Endothelial cell of umbilical vein (primary cell): ENCODE measurements around the gene IYD. TPM values are rescaled to one million over a fixed set of nuclear protein-coding genes. Genes with fewer than 3 reads are reported as not detected.

Experiments used
- BruUV-seq: library from RNA; stranded (reverse); fragments of 400-500 nt; replicated peaks from 2 replicates; lab custom pipeline; 2021; lab: Mats Ljungman, UMichigan
- CTCF ChIA-PET: fragments of 300-600, 350-600 bp; sonication (Branson Sonifier 250); formaldehyde crosslinking; loops from one replicate; lab custom pipeline; 2021; ENCODE audit warnings: antibody characterized with exemption, inconsistent platforms; lab: Charles Lee
- POLR2A ChIA-PET: fragments of 300-600, 350-600 bp; sonication (Branson Sonifier 250); formaldehyde crosslinking; loops from one replicate; lab custom pipeline; 2021; ENCODE audit warnings: antibody characterized with exemption, inconsistent platforms; lab: Charles Lee
- DNase-seq: peaks from one replicate; pipeline ENCODE4 v3.0.0-alpha.2; 2011; ENCODE audit warnings: low read depth, low spot score
- FAIRE-seq: peaks from 2 replicates; lab custom pipeline; 2011; peaks lifted over from hg19 to GRCh38; lab: Jason Lieb, UNC
- H2AFZ ChIP-seq: 2 replicates; pipeline ENCODE4 v1.6.0; 2012; ENCODE audit warnings: low read depth, low read length, control low read depth, inconsistent platforms
- H3K27ac ChIP-seq: 2 replicates; pipeline ENCODE4 v1.5.1; 2011; ENCODE audit warnings: low read depth, mild to moderate bottlenecking, control low read depth, low read length, moderate library complexity; ENCODE audit not compliant: insufficient read depth
- H3K27me3 ChIP-seq, 2 experiments: 2 replicates each; pipeline versions ENCODE4 v1.6.0 to v1.6.1; 2011; ENCODE audit warnings: low read length in 2 of 2, mixed read lengths in 1 of 2; ENCODE audit not compliant: control insufficient read depth in 2 of 2, insufficient read depth in 2 of 2
- H3K36me3 ChIP-seq, 2 experiments: 2 replicates in 1 of 2; 3 replicates in 1 of 2; pipeline ENCODE4 v1.5.1; 2011; ENCODE audit warnings: low read length in 2 of 2, mild to moderate bottlenecking in 1 of 2, moderate library complexity in 1 of 2; ENCODE audit not compliant: control insufficient read depth in 2 of 2, insufficient read depth in 2 of 2; ENCODE audit errors: extremely low read depth in 1 of 2
- H3K4me1 ChIP-seq: 3 replicates; pipeline ENCODE4 v1.5.1; 2011; ENCODE audit warnings: mild to moderate bottlenecking, low read length; ENCODE audit not compliant: control insufficient read depth, insufficient read depth; ENCODE audit errors: extremely low read depth
- H3K4me2 ChIP-seq: 2 replicates; pipeline ENCODE4 v1.6.1; 2011; ENCODE audit warnings: low read length, control low read depth, mixed read lengths; ENCODE audit not compliant: insufficient read depth
- H3K4me3 ChIP-seq, 3 experiments: fragments of 200-600 bp in 1 of 3; sonication (generic), shearing (Covaris generic) in 1 of 3; replicated peaks in 1 of 3; 2 replicates each; pipeline ENCODE4 v1.5.1; 2011 to 2016; ENCODE audit warnings: control low read depth in 3 of 3, low read length in 3 of 3, mild to moderate bottlenecking in 2 of 3, inconsistent platforms in 1 of 3, low read depth in 1 of 3, moderate library complexity in 1 of 3; ENCODE audit not compliant: insufficient read depth in 1 of 3
- H3K79me2 ChIP-seq: 2 replicates; pipeline ENCODE4 v1.6.0; 2012; ENCODE audit warnings: low read length, inconsistent platforms; ENCODE audit not compliant: control insufficient read depth, insufficient read depth
- H3K9ac ChIP-seq: replicated peaks from 2 replicates; pipeline ENCODE3; 2011; ENCODE audit warnings: low read length, control low read depth; ENCODE audit not compliant: insufficient read depth; ENCODE audit errors: extremely low read depth
- H3K9me1 ChIP-seq: replicated peaks from 3 replicates; pipeline ENCODE4 v1.6.0; 2011; ENCODE audit warnings: mild to moderate bottlenecking, low read length; ENCODE audit not compliant: control insufficient read depth, insufficient read depth; ENCODE audit errors: extremely low read depth
- H3K9me3 ChIP-seq: replicated peaks from 2 replicates; pipeline ENCODE4 v1.5.1; 2012; ENCODE audit warnings: low read length, inconsistent platforms; ENCODE audit not compliant: control insufficient read depth, insufficient read depth
- H4K20me1 ChIP-seq: replicated peaks from 2 replicates; pipeline ENCODE3; 2011; ENCODE audit warnings: mild to moderate bottlenecking, low read length; ENCODE audit not compliant: control insufficient read depth, insufficient read depth; ENCODE audit errors: extremely low read depth
- EZH2 ChIP-seq: IDR thresholded peaks from 2 replicates; pipeline ENCODE4 v1.6.1; 2012; ENCODE audit warnings: borderline replicate concordance, low read depth, mild to moderate bottlenecking, moderate library complexity, low read length, inconsistent platforms; ENCODE audit not compliant: severe bottlenecking
- FOS ChIP-seq: IDR thresholded peaks from 2 replicates; pipeline ENCODE4 v1.6.1; 2011; ENCODE audit warnings: mild to moderate bottlenecking, low read length, moderate library complexity, borderline replicate concordance; ENCODE audit not compliant: insufficient read depth
- GATA2 ChIP-seq: IDR thresholded peaks from 2 replicates; pipeline ENCODE4 v1.7.0; 2011; ENCODE audit warnings: low read depth, mild to moderate bottlenecking, moderate library complexity, mixed read lengths, low read length; ENCODE audit not compliant: insufficient read length, insufficient read depth
- JUN ChIP-seq: IDR thresholded peaks from 2 replicates; pipeline ENCODE4 v1.6.1; 2011; ENCODE audit warnings: borderline replicate concordance, low read depth; ENCODE audit not compliant: insufficient read length, insufficient read depth
- MYC ChIP-seq: IDR thresholded peaks from one replicate; pipeline ENCODE4 v1.6.1; 2011; ENCODE audit warnings: mild to moderate bottlenecking, low read depth, low read length
- POLR2A ChIP-seq: IDR thresholded peaks from 2 replicates; pipeline ENCODE4 v1.6.1; 2012; ENCODE audit warnings: low read depth, mild to moderate bottlenecking, control low read depth, low read length
- POLR2AphosphoS5 ChIP-seq: IDR thresholded peaks from 2 replicates; pipeline ENCODE4 v1.6.1; 2012; ENCODE audit warnings: low read depth, mild to moderate bottlenecking, control low read depth, low read length, moderate library complexity; ENCODE audit not compliant: insufficient read depth
- dilution Hi-C: fragments of 300-500 bp; cut with MboI; formaldehyde crosslinking; loops from one replicate; pipeline ENCODE4 v1.15.0; 2019; ENCODE audit warnings: low sequenced_read_pairs; ENCODE audit not compliant: extremely low pct_ligation_motif_present
- intact Hi-C: fragments of 100-400 bp; cut with micrococcal nuclease; formaldehyde crosslinking; loops from one replicate; pipeline ENCODE4 v1.10.0; 2022
- polyA plus RNA-seq, 4 experiments: library from polyadenylated mRNA; depleted of rRNA in 3 of 4; stranded (reverse) in 3 of 4; unstranded in 1 of 4; fragments of >200 nt; gene quantifications; 2 replicates each; pipeline versions ENCODE4 v1.2.1 to v1.2.3, GENCODE V29; 2011 to 2012; ENCODE audit warnings: missing spikeins in 1 of 4
- total RNA-seq: library from RNA; stranded (reverse); gene quantifications from 2 replicates; pipeline ENCODE4 v1.2.3, GENCODE V29; 2021
- TF ChIP-seq, protein P1 (sequence below): IDR thresholded peaks from 2 replicates; pipeline ENCODE4 v1.6.1; 2011; ENCODE audit not compliant: insufficient read depth, insufficient read length
- TF ChIP-seq, protein P2 (sequence below), 2 donors: IDR thresholded peaks; 1 replicate in 1 of 2; 2 replicates in 1 of 2; pipeline ENCODE4 v1.5.1; 2011; ENCODE audit warnings: low read length in 2 of 2, mild to moderate bottlenecking in 2 of 2, moderate library complexity in 2 of 2, control low read depth in 1 of 2, inconsistent platforms in 1 of 2, low read depth in 1 of 2; ENCODE audit not compliant: insufficient read depth in 1 of 2; ENCODE audit errors: extremely low read depth in 1 of 2

The IYD gene
- total and polyA plus RNA-seq, 2 donors (not counting 3 experiments of a cell fraction or from before 2014, with no cell fraction given): not detected

GRCh38 chr6:150426198-150426597 lies 57.4 kb downstream of the IYD start:
- Histone ChIP-seq H2AFZ (no peak overlapping the region), H3K4me1 (no peaks in the 10 kb centered on the region), H3K9me3 (no peaks in the 10 kb centered on the region), H3K79me2 (no peaks in the 10 kb centered on the region), H3K36me3 (no peaks in the 10 kb centered on the region), H3K27ac (no peak overlapping the region), H3K27me3 (no peaks in the 10 kb centered on the region), H3K9ac (no peak overlapping the region), H3K4me2 (no peak overlapping the region), H4K20me1 (no peaks in the 10 kb centered on the region), H3K9me1 (no peaks in the 10 kb centered on the region), H3K4me3 (no peak overlapping the region)
- dilution Hi-C loops (no loop called here), intact Hi-C loops (no loop called here)
- CTCF ChIA-PET: interaction anchor here (1.3 to 1.4 kb wide), 2 partner anchors 67 to 389 kb away, joined by 3 to 4 read pairs; no protein-coding TSS in a partner anchor
- FAIRE-seq (no peak), DNase-seq (no peak)
- BruUV-seq: no TSS peak
- TF ChIP-seq GATA2 (no peak), MYC (no peak)
- TF ChIP-seq, protein P1, sequence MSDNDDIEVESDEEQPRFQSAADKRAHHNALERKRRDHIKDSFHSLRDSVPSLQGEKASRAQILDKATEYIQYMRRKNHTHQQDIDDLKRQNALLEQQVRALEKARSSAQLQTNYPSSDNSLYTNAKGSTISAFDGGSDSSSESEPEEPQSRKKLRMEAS: no peak
- POLR2A ChIA-PET: no interaction called here

- Histone ChIP-seq H4K20me1 (no peaks in the 10 kb centered on the region), H2AFZ (no peak overlapping the region), H3K79me2 (no peaks in the 10 kb centered on the region), H3K9me1 (no peaks in the 10 kb centered on the region), H3K4me2 (no peak overlapping the region), H3K27ac (no peak overlapping the region), H3K4me3 (no peak overlapping the region), H3K9ac (no peak overlapping the region), H3K4me1 (no peaks in the 10 kb centered on the region), H3K27me3 (no peaks in the 10 kb centered on the region), H3K9me3 (no peaks in the 10 kb centered on the region), H3K36me3 (no peaks in the 10 kb centered on the region)
- no TSS peak for BruUV-seq
- FAIRE-seq (no peak), DNase-seq (no peak)
- ChIA-PET POLR2A (no interaction called here), CTCF (no interaction called here)
- TF ChIP-seq POLR2AphosphoS5: no peak
- TF ChIP-seq MYC: no peak
- no peak for TF ChIP-seq EZH2
- TF ChIP-seq, protein P1: no peak
- TF ChIP-seq POLR2A: no peak
- TF ChIP-seq JUN: no peak
- TF ChIP-seq GATA2: no peak
- TF ChIP-seq FOS: no peak
- TF ChIP-seq, protein P2, sequence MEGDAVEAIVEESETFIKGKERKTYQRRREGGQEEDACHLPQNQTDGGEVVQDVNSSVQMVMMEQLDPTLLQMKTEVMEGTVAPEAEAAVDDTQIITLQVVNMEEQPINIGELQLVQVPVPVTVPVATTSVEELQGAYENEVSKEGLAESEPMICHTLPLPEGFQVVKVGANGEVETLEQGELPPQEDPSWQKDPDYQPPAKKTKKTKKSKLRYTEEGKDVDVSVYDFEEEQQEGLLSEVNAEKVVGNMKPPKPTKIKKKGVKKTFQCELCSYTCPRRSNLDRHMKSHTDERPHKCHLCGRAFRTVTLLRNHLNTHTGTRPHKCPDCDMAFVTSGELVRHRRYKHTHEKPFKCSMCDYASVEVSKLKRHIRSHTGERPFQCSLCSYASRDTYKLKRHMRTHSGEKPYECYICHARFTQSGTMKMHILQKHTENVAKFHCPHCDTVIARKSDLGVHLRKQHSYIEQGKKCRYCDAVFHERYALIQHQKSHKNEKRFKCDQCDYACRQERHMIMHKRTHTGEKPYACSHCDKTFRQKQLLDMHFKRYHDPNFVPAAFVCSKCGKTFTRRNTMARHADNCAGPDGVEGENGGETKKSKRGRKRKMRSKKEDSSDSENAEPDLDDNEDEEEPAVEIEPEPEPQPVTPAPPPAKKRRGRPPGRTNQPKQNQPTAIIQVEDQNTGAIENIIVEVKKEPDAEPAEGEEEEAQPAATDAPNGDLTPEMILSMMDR (IDR thresholded peaks at IDR 0.05; ENCODE audit: extremely low read depth in 1 of 2, insufficient read depth in 1 of 2, low read depth in 1 of 2, low read length in 2 of 2): no peak
- dilution Hi-C loops: no loop called here
- intact Hi-C loops: no loop called here
Observed at GRCh38 chr6:150427037-150427602, 58.3 kb downstream of the IYD start.
